ENCODE measurements around the gene ELOVL7.

- no peak for TF ChIP-seq EZH2 (IDR thresholded peaks at IDR 0.05; ENCODE audit: borderline replicate concordance, insufficient read depth, low read depth, low read length, poor library complexity, severe bottlenecking)
- TF ChIP-seq, protein P1, sequence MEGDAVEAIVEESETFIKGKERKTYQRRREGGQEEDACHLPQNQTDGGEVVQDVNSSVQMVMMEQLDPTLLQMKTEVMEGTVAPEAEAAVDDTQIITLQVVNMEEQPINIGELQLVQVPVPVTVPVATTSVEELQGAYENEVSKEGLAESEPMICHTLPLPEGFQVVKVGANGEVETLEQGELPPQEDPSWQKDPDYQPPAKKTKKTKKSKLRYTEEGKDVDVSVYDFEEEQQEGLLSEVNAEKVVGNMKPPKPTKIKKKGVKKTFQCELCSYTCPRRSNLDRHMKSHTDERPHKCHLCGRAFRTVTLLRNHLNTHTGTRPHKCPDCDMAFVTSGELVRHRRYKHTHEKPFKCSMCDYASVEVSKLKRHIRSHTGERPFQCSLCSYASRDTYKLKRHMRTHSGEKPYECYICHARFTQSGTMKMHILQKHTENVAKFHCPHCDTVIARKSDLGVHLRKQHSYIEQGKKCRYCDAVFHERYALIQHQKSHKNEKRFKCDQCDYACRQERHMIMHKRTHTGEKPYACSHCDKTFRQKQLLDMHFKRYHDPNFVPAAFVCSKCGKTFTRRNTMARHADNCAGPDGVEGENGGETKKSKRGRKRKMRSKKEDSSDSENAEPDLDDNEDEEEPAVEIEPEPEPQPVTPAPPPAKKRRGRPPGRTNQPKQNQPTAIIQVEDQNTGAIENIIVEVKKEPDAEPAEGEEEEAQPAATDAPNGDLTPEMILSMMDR (IDR thresholded peaks at IDR 0.05) = no peak
These were observed 40.4 kb downstream of the ELOVL7 start for GRCh38 chr5:60803712-60804111.
